ENCODE data around the gene RFNG.
A peak's percentile ranks its signal among the peaks of the same experiment; 100 is the strongest.

Gene RFNG

DNA sequence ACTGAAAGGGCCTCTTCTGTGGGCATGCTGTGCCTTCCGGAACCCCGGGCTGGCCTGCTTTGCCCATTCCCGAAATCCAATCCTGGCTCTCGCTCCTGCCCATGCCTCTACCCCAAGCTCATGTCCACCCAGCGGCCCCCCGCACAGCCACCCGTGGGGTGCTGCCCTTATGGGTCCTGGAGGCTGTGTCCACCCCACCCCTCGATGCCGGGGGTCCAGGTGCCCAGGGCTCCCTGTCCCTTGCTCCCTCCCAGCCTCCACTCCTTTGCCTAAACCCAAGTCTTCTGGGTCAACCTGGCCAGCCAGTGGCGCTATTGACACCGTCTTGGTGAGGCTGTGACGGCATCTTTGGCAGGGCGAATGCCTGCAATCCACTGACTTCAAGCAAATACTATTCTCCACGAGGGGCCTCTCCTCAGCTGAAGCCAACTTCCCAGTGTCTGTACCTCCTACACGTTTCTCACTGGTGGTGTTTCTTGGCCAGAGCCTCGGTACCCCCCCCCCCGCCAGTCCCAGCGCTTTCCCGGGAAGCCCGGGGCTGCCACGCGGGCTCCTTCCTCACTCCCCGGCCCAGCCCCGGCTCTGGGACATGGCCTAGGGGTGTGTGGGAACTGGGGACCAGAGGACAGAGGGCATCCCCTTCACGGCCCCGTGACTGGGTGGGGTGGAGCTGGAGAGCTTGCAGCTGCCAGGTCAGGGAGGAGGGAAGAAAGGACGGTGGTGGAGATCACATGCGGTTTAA, 26.2 kb upstream of the RFNG start:
- DNase-seq (ENCODE audit: low read depth), result no peak

DNA sequence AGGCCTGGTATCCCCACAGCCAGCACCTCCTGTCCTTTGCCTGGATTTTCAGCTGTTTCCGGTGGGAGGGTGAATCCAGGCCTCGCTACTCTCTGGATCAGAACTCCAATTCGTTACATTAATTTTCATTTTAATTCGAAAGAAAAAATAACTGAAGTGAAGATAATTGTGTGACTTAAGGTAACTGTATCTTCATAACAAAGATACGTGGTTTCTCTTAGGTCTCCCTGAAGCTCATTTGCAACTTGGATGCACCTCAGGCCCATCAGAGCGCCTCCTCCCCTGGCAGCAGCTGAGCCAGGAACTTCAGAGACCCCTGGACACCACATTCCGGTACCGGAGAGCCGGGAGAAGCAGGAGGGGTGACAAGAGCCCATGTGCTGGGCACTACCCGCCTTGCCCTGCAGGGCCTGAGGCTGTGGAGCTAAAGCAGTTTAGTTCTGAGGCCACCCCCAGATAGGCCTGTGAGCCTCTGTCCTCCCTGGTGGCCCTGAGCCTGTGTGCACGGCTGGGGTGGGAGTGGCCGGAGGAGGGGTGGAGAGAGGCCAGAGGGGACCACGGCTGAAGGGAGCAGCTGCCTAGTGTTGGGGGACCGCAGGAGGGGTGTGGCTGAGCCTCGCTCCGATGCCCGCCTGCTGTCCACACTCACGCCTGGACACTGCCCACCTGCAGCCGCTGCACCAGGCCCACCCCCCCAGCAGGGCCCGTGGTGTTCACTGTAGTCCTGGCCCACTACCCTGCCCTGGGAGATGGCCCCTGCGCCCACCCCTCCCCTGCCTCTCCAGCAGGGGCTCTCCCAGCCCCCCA, 25.4 kb upstream of the RFNG start:
- no peak for DNase-seq (ENCODE audit: low read depth)

DNA sequence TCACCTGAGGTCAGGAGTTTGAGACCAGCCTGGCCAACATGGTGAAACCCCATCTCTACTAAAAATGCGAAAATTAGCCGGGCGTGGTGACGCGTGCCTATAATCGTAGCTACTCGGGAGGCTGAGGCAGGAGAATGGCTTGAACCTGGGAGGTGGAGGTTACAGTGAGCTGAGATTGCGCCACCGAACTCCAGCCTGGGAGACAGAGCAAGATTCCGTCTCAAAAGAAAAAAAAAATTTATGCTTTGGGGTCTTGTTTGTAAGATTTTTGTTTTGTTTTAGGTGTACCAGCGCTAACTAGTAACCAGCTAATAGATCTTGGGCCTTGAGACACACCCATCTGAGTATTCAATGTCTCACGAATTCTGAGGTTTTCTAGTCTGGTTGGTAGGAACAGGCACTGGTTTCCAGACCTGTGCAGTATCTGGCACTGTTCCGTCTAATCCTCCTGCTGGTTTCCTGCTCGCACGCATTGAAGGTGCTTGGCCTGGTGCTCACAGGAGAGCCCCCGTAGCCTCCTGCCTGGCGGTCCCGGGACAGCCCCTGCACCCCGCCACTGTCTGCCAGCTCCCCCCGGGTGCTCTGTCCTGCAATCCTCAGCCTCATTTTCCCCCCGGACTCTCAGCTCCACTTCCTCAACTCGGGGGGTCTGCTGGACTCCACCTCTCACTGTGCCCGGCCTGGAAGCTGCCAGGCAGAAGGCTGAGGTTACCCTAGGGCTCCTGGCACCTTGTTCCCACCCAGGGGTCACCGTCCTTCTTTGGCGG, 24.6 kb upstream of the RFNG start:
- no peak for DNase-seq (ENCODE audit: low read depth)

DNA sequence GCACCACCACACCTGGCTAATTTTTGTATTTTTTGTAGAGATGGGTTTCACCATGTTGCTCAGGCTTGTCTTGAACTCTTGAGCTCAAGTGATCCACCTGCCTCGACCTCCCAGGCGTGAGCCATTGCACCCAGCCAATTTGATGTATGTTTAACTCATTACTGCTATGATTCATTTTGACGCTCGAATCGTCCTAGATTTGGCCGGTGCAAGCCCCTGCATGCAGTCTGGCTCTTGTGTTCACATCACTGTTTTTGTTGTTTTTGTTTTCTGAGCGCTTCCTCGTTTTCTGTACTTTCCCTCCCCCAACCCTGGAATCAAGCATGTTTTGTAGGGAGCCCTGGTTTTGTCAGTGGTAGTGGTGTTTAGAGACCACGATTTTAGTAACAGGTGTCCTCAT, 21.8 kb upstream of the RFNG start:
- no peak for DNase-seq (ENCODE audit: low read depth)

DNA sequence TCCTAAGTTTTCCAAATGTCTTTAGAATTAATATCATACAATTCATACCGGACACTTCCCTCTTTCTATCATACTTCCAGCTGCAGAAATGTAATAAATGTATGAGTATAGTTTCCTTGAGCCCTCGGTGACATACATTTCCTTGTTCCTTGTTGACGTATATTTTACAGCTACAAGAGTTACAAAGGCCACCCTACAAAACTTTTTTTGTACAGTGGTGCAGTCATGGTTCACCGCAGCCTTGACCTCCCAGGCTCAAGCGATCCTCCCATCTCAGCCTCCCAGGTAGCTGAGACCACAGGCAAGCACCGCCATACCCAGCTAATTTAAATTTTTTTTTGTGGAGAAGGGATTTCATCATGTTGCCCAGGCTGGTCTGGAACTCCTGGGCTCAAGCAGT, 21.2 kb upstream of the RFNG start:
- DNase-seq (ENCODE audit: low read depth), result no peak

DNA sequence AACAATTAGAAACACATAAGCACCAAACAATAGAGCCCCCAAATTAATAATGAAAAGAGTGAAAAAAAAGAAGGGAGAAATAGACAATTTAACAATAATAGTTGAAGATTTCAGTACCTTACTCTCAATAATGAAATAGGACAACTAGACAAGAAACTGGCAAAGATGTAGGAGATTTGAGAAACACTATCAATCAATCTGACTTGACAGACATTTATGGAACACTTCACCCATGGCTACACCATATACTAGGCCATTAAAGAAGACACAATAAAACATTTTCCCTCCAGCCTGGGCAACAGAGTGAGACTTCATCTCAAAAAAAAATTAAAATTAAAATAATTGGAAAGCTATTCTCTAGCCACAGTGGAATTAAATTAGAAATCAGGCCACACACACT, 19.0 kb upstream of the RFNG start:
- DNase-seq (ENCODE audit: low read depth), result no peak

DNA sequence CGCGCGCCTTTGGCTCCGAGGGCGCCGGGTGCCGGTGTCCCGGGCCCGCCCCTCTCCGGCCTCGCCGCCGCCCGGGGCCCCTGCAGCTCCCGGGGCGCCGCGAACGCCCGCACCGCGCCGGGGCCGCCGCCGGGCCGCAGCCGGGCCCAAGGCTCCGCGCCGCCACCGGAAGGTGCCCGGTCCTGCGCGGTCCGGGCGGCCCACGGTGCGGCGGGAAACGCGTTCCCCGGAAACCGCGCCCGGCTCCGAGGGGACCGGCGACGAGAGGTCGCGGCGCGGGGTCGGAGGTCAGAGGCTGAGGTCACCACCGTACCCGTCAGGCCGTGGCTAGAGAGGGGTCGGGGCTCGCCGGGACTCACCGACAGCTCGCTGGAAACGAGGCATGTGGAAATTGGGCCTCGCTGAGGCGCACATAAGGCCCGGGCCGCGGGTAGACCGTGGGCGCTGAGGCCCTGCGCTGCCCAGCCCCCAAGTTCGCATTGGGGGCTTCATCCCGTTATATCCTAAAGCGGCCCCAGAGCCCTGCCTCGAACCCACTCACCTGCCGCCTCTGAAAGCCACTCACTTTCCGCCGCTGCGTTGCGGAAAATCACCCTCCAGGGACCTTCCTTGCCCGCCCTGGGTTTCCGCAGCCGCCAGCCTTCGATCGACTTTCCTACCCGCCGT, 14.2 kb upstream of the RFNG start, which contains the start of gene DUS1L:
Gene DUS1L, minus strand, starts transcription at position 167 of the 666 bp plus-strand sequence. CDS start 745 bp downstream, outside the sequence.
- DNase-seq (ENCODE audit: low read depth), result peak; percentile 29

DNA sequence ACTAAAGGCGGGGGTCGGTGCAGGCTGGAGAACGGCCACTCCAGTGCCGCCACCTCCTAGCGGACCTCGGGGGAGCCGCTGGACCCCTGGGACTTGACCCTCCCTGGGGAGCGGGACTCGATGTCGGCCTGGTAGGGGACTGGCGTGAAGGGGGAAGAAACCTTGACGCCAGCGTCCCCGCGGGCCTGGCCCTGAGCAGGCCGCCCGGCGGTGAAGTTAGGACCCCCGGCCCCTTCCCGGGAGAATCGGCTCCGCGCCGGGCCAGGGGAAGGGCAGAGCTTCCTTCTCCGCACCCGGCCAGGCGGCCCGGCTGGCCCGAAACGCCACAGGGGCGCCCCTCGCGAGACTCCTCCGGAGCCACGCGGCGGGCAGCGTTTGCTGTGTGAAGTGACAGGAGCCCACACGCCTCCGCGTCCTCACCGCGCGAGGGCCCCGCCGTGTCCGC, 13.6 kb upstream of the RFNG start:
- no peak for DNase-seq (ENCODE audit: low read depth)

DNA sequence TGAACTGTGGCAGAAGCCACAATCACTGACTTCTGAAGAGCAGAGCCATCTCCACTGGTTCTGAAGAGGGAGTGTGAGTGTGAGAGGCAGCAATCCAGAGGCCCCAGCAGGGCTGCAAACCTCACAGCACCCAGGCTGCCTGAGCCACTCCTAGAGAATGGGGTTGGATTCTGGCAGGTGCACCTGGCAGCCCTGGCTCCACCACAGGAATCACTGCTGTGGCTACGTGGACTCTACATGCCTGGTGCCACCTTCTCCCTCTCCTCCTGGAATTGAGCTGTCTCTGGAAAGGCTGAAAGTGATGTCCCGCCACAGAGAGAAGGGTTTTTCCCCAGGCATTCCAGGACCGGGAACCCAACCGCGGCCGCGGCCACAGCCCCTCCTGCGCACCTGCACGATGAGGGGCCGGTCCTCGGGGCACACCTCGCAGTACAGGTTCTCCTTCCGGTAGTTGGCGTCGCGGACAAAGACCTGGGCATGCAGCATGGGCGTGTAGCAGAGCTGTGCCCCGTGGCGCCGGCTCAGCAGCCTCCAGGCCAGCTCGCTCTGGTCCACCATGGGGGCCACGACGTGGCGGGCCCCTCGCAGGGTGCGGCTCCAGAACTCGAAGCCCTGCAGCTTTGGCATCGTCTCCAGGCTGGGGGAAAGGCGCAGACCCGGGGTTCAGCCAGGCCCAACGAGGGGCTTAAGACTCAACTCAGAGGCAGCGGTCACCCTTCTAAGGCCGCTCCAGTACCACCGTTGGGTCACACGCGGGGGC, 13.0 kb upstream of the RFNG start:
- no peak for DNase-seq (ENCODE audit: low read depth)

DNA sequence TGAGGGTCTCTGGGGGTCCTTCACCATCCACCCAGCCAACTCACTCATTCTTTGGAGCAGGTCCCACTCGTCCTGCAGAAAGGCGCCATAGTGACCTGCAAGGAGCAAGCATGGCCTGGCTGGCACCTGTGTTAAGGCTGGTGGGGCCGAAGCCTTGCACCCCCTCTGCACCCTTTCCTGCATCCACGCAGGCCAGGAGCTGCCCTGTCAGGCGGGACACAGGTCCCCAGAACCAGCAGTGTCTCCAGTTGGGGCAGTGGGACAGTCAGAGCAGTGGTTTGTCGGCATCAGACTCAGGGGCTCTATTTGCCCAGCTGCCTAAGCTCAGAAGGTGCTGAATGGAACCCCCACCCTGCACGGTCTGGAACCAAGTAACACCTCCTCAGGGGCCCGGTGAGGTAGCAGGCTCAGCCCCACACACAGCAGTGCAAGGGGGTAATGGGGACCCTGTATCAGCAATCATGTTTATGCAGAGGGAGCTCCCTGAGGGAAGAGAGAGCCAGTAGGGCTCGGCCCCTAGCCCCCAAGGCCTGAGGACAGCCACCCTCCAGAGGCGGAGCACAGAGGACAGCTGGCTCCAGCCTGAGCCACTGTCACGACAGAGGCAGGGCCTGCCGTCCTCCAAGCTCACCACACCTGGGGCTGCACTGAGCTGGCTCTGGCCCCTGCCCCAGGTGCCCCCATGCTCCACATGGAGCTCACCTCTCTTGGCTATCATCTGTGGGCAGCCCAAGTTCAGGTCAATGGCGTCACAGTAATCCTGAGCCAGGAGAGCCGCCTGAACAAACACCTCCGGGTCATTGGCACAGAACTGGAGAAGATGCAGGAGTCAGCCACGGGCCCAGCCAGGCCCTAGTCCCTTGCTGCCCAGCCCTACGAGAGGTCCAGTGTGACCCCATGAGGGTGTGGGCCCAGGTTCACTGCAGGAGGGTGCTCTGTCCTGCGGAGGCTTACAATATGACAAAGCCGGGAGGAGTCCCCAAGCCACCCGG, 12.1 kb upstream of the RFNG start:
- no peak for DNase-seq (ENCODE audit: low read depth)

DNA sequence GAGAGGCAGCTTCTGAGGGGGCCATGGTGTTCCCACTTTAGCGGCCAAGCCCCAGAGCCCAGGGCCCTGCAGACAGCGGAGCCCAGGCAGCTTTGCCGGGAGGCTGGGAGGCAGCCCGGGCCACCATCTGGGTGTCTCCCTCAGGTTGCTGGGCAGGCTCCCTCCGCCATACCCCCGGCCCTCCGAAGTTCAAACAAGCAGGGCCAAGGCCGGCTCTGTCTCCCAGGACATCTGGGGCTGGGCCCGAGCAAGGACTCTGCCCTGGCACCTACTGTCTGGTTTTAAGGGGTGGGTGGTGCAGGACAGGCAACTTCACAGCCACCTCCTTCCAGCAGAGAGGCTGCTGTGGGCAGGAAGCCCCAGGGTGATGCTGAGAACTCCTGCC, 11.4 kb upstream of the RFNG start:
- DNase-seq (ENCODE audit: low read depth), result no peak

DNA sequence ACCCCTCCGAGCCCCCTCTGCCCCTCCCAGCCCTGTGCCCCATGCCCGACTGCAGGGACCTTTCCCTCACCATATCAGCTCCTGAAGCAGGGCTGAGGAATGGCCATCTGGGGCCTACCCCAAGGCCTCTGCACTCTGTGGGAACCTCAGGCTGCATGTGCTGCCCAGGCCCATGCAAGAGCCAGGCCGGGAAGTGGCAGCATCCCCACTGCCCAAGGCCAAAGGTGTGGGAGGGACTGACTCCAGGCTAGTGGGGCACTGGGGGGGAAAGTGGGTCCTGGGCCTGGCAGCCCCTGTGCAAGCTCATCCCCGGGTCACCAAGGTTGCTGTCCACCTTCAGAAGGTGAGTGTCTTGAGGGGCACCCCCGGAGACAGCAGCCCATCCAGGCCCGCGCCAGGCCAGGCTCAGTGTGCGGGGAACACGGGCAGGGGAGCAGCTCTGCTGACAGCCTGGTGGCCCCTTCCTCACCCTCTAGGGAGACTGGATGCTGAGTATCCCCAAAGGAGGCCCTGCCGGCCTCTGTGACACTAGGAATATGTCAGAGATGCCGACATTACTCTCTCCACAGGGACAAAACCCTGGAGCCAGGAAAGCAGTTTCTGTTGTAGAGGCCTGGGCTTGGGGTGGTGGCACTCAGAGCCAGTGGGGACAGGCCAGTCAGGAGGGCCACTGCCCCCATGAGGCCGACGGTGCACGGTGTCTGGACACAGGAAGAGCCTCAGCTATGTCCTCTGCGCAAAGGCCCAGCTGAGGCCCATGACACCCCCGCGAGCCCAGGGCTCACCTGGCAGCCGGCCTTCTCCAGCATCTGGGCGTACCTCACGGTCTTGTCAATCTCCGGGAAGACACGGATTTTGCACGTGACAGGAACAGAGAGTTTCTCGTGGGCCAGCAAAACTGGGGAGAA, 10.7 kb upstream of the RFNG start:
- no peak for DNase-seq (ENCODE audit: low read depth)

DNA sequence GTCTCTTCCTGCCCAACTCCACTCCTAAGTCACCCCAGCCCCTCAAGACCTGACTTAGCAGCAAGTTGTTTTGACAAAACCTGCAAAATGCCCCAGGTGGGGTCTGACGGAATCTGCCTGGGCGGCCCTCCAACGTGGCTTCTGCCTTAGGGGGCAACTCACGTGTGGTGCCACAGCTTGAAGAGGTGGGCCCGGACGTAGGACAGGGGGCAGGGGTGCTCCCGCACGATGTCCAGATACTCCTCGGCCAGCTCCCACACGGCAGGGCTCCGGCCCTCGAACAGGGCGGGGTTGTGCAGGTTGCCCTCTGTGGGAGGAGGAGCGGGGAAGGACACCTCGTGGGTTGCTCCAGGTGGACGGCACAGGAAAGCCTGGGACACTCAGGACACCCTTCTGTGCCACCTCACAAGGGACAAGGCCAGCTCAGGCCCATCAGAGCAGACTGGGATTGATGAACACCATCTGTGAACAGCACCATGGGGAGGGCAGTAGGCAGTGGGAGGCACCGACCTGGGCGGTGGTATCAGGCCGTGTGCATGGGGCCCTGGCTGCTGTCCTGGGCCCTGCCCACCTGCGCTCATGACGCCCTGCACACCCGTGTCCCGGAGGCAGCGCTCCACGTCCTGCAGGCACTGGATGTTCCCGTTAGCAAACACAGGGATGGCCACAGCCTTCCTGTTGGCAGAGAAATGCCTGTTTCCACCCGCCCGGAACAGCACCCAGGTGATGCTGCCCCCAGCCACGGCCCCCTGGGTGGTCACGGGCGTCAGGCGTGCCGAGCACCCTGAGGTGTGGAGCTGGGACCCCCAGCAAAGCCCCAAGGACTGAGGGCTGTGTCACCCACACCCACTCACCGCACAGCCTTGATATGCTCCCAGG, 9.7 kb upstream of the RFNG start:
- no peak for DNase-seq (ENCODE audit: low read depth)

DNA sequence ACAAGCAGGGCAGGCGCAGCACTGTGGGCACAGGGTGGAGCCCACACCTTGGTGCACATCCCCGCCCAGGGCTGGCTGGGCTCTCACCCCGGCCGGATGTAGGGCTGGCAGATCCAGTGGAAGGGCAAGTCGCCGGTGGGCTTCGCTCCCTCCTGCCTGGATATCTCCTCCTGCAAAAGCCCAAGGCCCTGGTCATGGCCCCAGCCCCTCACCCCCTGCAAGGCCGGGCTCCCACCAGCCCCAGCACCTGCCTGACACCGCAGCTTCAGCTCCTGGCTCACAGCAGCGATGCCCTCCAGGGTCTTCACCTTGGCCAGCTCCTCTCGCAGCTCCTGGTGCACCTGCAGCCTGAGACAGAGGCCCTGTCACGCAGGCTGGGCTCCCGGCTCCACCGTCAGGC, 9.0 kb upstream of the RFNG start:
- DNase-seq (ENCODE audit: low read depth), result no peak

DNA sequence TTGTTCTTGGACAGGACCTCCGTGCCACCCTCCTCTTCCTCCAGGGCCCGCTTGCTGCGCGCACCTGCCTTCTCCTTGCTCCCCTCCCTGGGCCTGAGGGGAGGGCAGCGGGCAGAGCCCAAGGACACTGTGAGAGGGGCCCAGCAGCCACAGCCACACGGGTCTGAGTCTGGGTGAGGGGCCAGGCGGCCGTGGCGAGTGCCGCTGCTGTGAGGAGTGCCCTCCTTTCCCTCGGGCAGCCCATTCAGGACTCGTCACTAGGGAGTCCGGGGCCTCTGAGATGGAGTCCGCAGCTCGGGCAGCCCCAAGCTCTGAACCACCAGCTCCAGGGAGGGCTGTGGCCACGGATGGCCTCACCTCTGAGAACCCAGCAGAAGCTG, 8.4 kb upstream of the RFNG start:
- no peak for DNase-seq (ENCODE audit: low read depth)

DNA sequence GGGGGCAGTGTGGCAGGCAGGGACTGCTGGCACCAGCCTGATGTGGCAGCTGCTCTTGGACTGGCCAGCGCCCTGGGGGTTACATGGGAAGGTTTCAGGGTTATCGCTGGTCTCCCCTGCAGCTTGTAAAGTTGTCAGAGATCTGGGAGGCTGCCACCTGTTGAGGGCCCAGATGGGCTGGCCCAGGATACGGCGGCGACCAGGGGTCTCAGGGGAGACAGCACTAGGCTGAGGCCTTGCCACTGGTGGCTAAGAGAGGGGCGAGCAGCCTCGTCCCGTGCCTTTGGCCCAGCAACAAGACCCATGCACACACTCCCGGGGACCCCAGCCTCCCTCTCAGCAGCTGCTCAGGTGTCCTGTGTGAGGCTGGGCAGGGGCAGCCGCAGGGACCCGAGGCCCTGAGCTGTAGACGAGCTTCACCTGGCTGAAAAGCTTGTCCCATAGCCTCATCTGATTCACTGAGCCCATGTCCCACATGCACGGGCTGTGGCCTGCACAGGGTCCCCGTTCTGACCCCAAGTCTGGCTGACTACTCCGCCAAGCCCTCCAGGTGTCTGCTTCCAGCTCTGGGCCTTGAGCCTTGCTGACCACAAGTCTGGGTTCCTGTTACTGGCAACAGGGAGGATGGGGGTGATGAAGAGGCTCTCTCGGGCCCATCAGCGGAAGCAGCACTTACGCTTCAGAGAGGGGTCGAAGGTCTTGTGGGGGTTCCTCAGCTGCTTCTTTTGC, 7.8 kb upstream of the RFNG start:
- no peak for DNase-seq (ENCODE audit: low read depth)

DNA sequence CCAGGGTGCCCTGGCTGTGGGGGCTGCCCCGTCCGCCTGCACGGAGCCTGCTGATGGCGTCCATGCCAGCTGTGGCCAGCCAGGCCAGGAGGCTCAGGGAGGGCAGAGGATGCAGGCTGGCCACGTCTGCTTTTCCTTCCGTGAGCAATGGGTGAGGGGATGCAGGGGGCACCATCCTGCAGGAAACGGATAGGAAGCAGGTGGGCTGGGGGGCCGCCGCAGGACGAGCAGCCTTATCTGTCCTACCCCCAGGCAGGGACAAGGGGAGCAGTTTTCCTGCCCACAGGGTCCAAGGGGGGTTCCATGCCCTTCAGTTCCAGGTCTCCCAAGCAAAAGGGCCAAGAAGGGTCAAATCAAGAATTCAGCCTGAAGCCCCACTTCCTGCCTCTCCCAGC, 7.2 kb upstream of the RFNG start:
- DNase-seq (ENCODE audit: low read depth), result no peak

All from GM04504 (cell line).